Astrocyte (in vitro differentiated cells and primary cell): ENCODE measurements around the gene PCGF2.

ENCODE experiments used
- CTCF ChIP-seq: IDR thresholded peaks from 2 replicates; pipeline ENCODE4 v1.5.1; 2011; ENCODE audit warnings: low read depth, mild to moderate bottlenecking, inconsistent platforms, low read length, moderate library complexity; ENCODE audit not compliant: insufficient read depth
- EZH2 ChIP-seq: IDR thresholded peaks from 2 replicates; pipeline ENCODE4 v1.6.1; 2012; ENCODE audit warnings: mild to moderate bottlenecking, low read length, inconsistent platforms; ENCODE audit not compliant: insufficient read depth

GRCh38 chr17:38773258-38773657, 25.1 kb upstream of the PCGF2 start:
- no peak for TF ChIP-seq CTCF
- TF ChIP-seq EZH2: no peak
